Chondrocyte (in vitro differentiated cells): Measurements from ENCODE around the gene CACNG4. TPM values are rescaled to one million over a fixed set of nuclear protein-coding genes. Genes with fewer than 3 reads are reported as not detected.

Experiments used
- DNase-seq: peaks from one replicate; pipeline ENCODE4 v3.0.0; 2021; ENCODE audit warnings: mixed read lengths, low spot score
- H3K27ac Mint-ChIP-seq: one replicate; pipeline ENCODE4 v1.8.0; 2021; ENCODE audit warnings: mild to moderate bottlenecking, moderate library complexity, mixed read lengths; ENCODE audit not compliant: unreplicated experiment
- H3K27me3 Mint-ChIP-seq: 2 replicates; pipeline ENCODE4 v1.8.0; 2021; ENCODE audit warnings: low read depth, mixed read lengths
- H3K36me3 Mint-ChIP-seq: 2 replicates; pipeline ENCODE4 v1.8.0; 2021; ENCODE audit warnings: low read depth, mixed read lengths
- H3K4me1 Mint-ChIP-seq: 2 replicates; pipeline ENCODE4 v1.8.0; 2021; ENCODE audit warnings: low read depth, mild to moderate bottlenecking, mixed read lengths
- H3K4me3 Mint-ChIP-seq: one replicate; pipeline ENCODE4 v1.8.0; 2021; ENCODE audit warnings: mild to moderate bottlenecking, moderate library complexity, mixed read lengths; ENCODE audit not compliant: unreplicated experiment
- H3K9me3 Mint-ChIP-seq: 2 replicates; pipeline ENCODE4 v1.8.0; 2021; ENCODE audit warnings: low read depth, mixed read lengths
- CTCF ChIP-seq: fragments of 200-600 bp; sonication (generic); IDR thresholded peaks from 2 replicates; pipeline ENCODE4 v1.5.0; 2021; ENCODE audit warnings: antibody characterized with exemption, mild to moderate bottlenecking, moderate library complexity
- total RNA-seq: library from RNA; stranded (reverse); gene quantifications from 3 replicates; pipeline ENCODE4 v1.2.1, GENCODE V29; 2021

CACNG4 gene
- total RNA-seq, 1 donor from 2014 or later = 2.9 TPM

DNA sequence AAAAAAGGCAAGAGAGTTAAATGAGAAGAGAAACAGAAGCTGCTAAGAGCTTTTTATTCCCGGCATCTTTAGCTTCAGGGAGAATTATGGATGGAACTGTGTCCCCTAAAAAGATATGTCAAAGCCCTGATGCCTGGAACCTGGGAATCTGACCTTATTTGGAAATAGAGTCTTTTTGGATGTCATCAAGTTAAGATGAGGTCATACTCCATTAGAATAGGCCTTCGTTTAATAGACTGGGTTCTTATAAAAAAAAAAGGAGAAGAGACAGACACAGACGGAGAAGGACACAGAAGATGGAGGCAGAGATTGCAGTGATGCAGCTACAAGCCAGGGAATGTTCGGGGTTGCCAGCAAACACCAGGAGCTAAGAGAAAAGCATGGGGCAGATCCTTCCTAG lies 24.6 kb downstream of the CACNG4 start:
- peaks cover 2% of the 10 kb centered on the region for H3K36me3 Mint-ChIP-seq
- TF ChIP-seq CTCF = no peak
- H3K27ac Mint-ChIP-seq = no peak overlapping the region
- H3K9me3 Mint-ChIP-seq = no peaks in the 10 kb centered on the region
- H3K4me3 Mint-ChIP-seq = no peak overlapping the region
- no peaks in the 10 kb centered on the region for H3K27me3 Mint-ChIP-seq
- H3K4me1 Mint-ChIP-seq = no peaks in the 10 kb centered on the region
- no peak for DNase-seq

- no peak for TF ChIP-seq CTCF
- Mint-ChIP-seq H3K4me3 (no peak overlapping the region), H3K27me3 (no peaks in the 10 kb centered on the region), H3K27ac (no peak overlapping the region), H3K9me3 (no peaks in the 10 kb centered on the region), H3K36me3 (peaks cover 2% of the 10 kb centered on the region), H3K4me1 (no peaks in the 10 kb centered on the region)
- no peak for DNase-seq
Measured at GRCh38 chr17:66989579-66989978, 25.1 kb downstream of the CACNG4 start.

DNA sequence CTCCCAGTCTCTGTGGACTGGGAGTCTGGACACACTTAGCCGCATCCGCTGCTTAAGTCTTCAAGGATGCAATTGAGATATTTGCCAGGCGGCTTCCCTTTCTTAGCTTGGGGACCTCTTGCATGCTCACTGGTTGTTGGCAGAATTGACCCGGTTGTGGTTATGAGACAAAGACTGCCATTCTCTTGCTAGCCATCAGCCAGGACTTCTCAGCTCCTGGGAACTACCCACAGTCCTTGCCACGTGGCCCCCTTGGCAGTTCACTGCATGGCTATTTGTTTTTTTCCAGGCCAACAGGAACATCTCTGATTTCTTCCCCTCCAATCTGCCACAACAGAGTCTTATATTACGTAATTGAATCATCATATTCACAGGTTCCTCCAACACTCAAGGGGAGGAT lies 25.5 kb downstream of the CACNG4 start:
- peaks cover 2% of the 10 kb centered on the region for H3K36me3 Mint-ChIP-seq
- no peak for DNase-seq
- H3K4me3 Mint-ChIP-seq = no peak overlapping the region
- H3K27me3 Mint-ChIP-seq = no peaks in the 10 kb centered on the region
- no peaks in the 10 kb centered on the region for H3K4me1 Mint-ChIP-seq
- no peak for TF ChIP-seq CTCF
- H3K9me3 Mint-ChIP-seq = no peaks in the 10 kb centered on the region
- H3K27ac Mint-ChIP-seq = no peak overlapping the region

- no peak for DNase-seq
- no peaks in the 10 kb centered on the region for H3K27me3 Mint-ChIP-seq
- no peaks in the 10 kb centered on the region for H3K4me1 Mint-ChIP-seq
- H3K9me3 Mint-ChIP-seq = no peaks in the 10 kb centered on the region
- H3K4me3 Mint-ChIP-seq = no peak overlapping the region
- no peak overlapping the region for H3K27ac Mint-ChIP-seq
- no peak for TF ChIP-seq CTCF
- H3K36me3 Mint-ChIP-seq = no peaks in the 10 kb centered on the region
Measured at GRCh38 chr17:66992911-66993442, 28.5 kb downstream of the CACNG4 start.

GRCh38 chr17:66994361-66994760 lies 29.9 kb downstream of the CACNG4 start:
- Mint-ChIP-seq H3K36me3 (no peaks in the 10 kb centered on the region), H3K27ac (no peak overlapping the region), H3K4me3 (no peak overlapping the region), H3K4me1 (no peaks in the 10 kb centered on the region), H3K9me3 (no peaks in the 10 kb centered on the region), H3K27me3 (no peaks in the 10 kb centered on the region)
- DNase-seq = no peak
- TF ChIP-seq CTCF = no peak
